Neuronal stem cell (in vitro differentiated cells): Measurements from ENCODE around the gene MTOR.

Source experiments
- DNase-seq: peaks from one replicate; pipeline ENCODE4 v3.0.0-alpha.2; 2013; ENCODE audit warnings: low spot score
- H2AFZ ChIP-seq: one replicate; pipeline ENCODE4 v1.6.1; 2013; ENCODE audit warnings: mild to moderate bottlenecking, low read length, inconsistent platforms
- H2AK5ac ChIP-seq: 2 replicates; pipeline ENCODE4 v1.6.1; 2013; ENCODE audit warnings: low read depth, mild to moderate bottlenecking, inconsistent platforms, low read length, moderate library complexity, mixed read lengths
- H2BK120ac ChIP-seq: 2 replicates; pipeline ENCODE4 v1.6.1; 2013; ENCODE audit warnings: low read depth, mild to moderate bottlenecking, inconsistent platforms, low read length, moderate library complexity, mixed read lengths
- H2BK12ac ChIP-seq: one replicate; pipeline ENCODE4 v1.6.1; 2013; ENCODE audit warnings: low read length, inconsistent platforms
- H2BK15ac ChIP-seq: 2 replicates; pipeline ENCODE4 v1.6.1; 2013; ENCODE audit warnings: mild to moderate bottlenecking, low read length, inconsistent platforms, mixed read lengths
- H2BK5ac ChIP-seq: one replicate; pipeline ENCODE4 v1.6.1; 2013; ENCODE audit warnings: inconsistent platforms, mild to moderate bottlenecking, low read length, moderate library complexity
- H3K14ac ChIP-seq: one replicate; pipeline ENCODE4 v1.6.1; 2013; ENCODE audit warnings: low read length, inconsistent platforms
- H3K18ac ChIP-seq: 2 replicates; pipeline ENCODE4 v1.6.1; 2013; ENCODE audit warnings: low read length, inconsistent platforms
- H3K23ac ChIP-seq: 2 replicates; pipeline ENCODE4 v1.6.1; 2013; ENCODE audit warnings: low read depth, mild to moderate bottlenecking, mixed read lengths, low read length, inconsistent platforms; ENCODE audit not compliant: poor library complexity
- H3K27ac ChIP-seq: replicated peaks from 3 replicates; pipeline ENCODE4 v1.5.1; 2013; ENCODE audit warnings: low read length, inconsistent platforms
- H3K27me3 ChIP-seq, 3 experiments: 2 replicates each; pipeline ENCODE4 v1.6.1; 2013; ENCODE audit warnings: low read length in 3 of 3, mild to moderate bottlenecking in 2 of 3, inconsistent platforms in 1 of 3, low read depth in 1 of 3, mixed read lengths in 1 of 3, moderate library complexity in 1 of 3; ENCODE audit not compliant: control insufficient read depth in 3 of 3, insufficient read depth in 3 of 3
- H3K36me3 ChIP-seq, 2 donors: replicated peaks in 1 of 2; 2 replicates each; pipeline ENCODE4 v1.6.1; 2013; ENCODE audit warnings: low read length in 2 of 2; ENCODE audit not compliant: control insufficient read depth in 2 of 2, insufficient read depth in 2 of 2
- H3K4ac ChIP-seq: 2 replicates; pipeline ENCODE4 v1.6.1; 2013; ENCODE audit warnings: inconsistent platforms, mild to moderate bottlenecking, low read length, moderate library complexity
- H3K4me1 ChIP-seq, 2 donors: 1 replicate in 1 of 2; 2 replicates in 1 of 2; pipeline ENCODE4 v1.6.1; 2013; ENCODE audit warnings: low read length in 2 of 2, low read depth in 1 of 2; ENCODE audit not compliant: control insufficient read depth in 2 of 2, insufficient read depth in 1 of 2
- H3K4me2 ChIP-seq: one replicate; pipeline ENCODE4 v1.6.1; 2013; ENCODE audit warnings: mild to moderate bottlenecking, low read length, inconsistent platforms; ENCODE audit not compliant: insufficient read depth, poor library complexity, severe bottlenecking
- H3K4me3 ChIP-seq, 2 donors: 2 replicates each; pipeline ENCODE4 v1.5.1; 2013; ENCODE audit warnings: low read length in 2 of 2, mild to moderate bottlenecking in 2 of 2, inconsistent platforms in 1 of 2, moderate library complexity in 1 of 2
- H3K79me1 ChIP-seq: one replicate; pipeline ENCODE4 v1.6.1; 2013; ENCODE audit warnings: low read depth, mild to moderate bottlenecking, inconsistent platforms, low read length, moderate library complexity
- H3K9ac ChIP-seq: one replicate; pipeline ENCODE4 v1.6.1; 2013; ENCODE audit warnings: mild to moderate bottlenecking, low read depth, low read length, inconsistent platforms; ENCODE audit not compliant: poor library complexity
- H3K9me3 ChIP-seq, 2 donors: replicated peaks in 1 of 2; 2 replicates each; pipeline versions ENCODE3 to v1.6.1; 2013; ENCODE audit warnings: low read length in 2 of 2, mild to moderate bottlenecking in 2 of 2, inconsistent platforms in 1 of 2, low read depth in 1 of 2, mixed read lengths in 1 of 2, moderate library complexity in 1 of 2; ENCODE audit not compliant: control insufficient read depth in 2 of 2, insufficient read depth in 1 of 2
- H4K8ac ChIP-seq: one replicate; pipeline ENCODE4 v1.6.1; 2013; ENCODE audit warnings: low read depth, mild to moderate bottlenecking, inconsistent platforms, low read length, moderate library complexity
- H4K91ac ChIP-seq: one replicate; pipeline ENCODE4 v1.6.1; 2013; ENCODE audit warnings: low read length, low read depth, mild to moderate bottlenecking, inconsistent platforms; ENCODE audit not compliant: poor library complexity
- WGBS, 2 donors: extraction: QIAGEN DNeasy Blood & Tissue Kit; methylation state at CpG; one replicate each; pipeline ENCODE4 v1.1.7; 2013; ENCODE audit warnings: missing lambda C conversion rate in 2 of 2, mixed read lengths in 1 of 2; ENCODE audit not compliant: insufficient read length in 2 of 2, insufficient replicate concordance in 1 of 2; ENCODE audit errors: extremely low coverage in 2 of 2; 5-methylcytosine and 5-hydroxymethylcytosine counted together

MTOR gene

DNA sequence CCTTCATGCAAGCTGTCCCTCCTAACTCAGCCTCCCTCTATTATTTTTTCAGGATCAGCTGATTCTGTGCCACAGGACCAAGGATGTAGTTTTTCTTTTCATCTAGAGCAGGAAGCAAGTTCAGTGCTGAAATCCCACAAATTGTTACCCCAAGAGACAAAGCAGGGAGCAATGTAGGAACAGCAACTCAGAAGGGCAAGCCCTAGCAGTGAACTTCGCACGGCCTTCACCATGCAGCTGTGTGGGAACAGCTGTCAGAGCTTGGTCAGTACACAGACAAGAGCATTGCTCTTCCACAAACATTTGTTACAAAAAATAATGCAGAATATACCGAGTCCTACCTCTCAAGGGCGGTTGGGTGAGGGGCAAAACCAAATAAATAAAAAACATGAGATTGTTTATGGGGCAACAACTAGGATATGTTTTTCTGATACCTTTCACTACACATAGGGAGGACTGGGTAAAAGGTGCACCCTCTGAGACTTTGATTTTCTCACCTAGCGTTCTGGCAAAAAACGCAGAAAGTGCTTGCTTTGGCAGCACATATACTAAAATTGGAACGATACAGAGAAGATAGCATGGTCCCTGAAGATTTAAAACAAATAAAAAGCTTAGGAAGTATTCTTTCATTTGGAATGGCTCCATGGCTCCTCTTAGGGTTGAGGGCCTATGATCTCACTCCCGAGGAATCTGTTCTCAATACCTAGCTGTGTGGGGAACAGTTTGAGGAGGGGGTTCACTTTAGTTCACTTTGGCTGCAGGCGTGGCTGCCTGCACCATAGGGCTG lies 110.3 kb downstream of the MTOR start:
- WGBS, 2 donors, result no CpG with 5 or more reads among the region's 9 CpGs
- no peak overlapping the region for H2BK15ac ChIP-seq
- H3K27ac ChIP-seq, result no peak overlapping the region

GRCh38 chr1:11151114-11151513 lies 111.2 kb downstream of the MTOR start:
- Histone ChIP-seq H3K4me1 (no peaks in the 10 kb centered on the region), H2AK5ac (no peak overlapping the region), H3K23ac (no peak overlapping the region), H2BK12ac (no peak overlapping the region), H3K9ac (no peak overlapping the region), H3K4me3 (no peak overlapping the region), H3K4me2 (no peak overlapping the region), H3K27me3 (no peaks in the 10 kb centered on the region), H3K79me1 (no peaks in the 10 kb centered on the region), H3K9me3 (no peaks in the 10 kb centered on the region), H2BK15ac (no peak overlapping the region), H2AFZ (no peak overlapping the region), H4K91ac (no peak overlapping the region), H3K14ac (no peak overlapping the region), H3K36me3 (peaks cover 24 to 95% of the 10 kb centered on the region in 2 donors), H2BK120ac (no peak overlapping the region), H3K18ac (no peak overlapping the region), H4K8ac (no peak overlapping the region), H2BK5ac (no peak overlapping the region), H3K4ac (no peak overlapping the region), H3K27ac (no peak overlapping the region)
- WGBS, 2 donors, result no CpG with 5 or more reads among the region's 5 CpGs
- no peak for DNase-seq

More for the DNA sequence above, 110.3 kb downstream of the MTOR start:
- Histone ChIP-seq H2AK5ac (no peak overlapping the region), H3K4me1 (no peaks in the 10 kb centered on the region), H3K27me3 (no peaks in the 10 kb centered on the region), H4K91ac (no peak overlapping the region), H2BK5ac (no peak overlapping the region), H3K23ac (no peak overlapping the region), H3K79me1 (no peaks in the 10 kb centered on the region), H3K18ac (no peak overlapping the region), H3K4me2 (no peak overlapping the region), H4K8ac (no peak overlapping the region), H2AFZ (no peak overlapping the region), H3K9me3 (no peaks in the 10 kb centered on the region), H3K9ac (no peak overlapping the region), H3K4ac (no peak overlapping the region), H3K14ac (no peak overlapping the region), H3K36me3 (peaks cover 26 to 95% of the 10 kb centered on the region in 2 donors), H2BK12ac (no peak overlapping the region), H3K4me3 (no peak overlapping the region), H2BK120ac (no peak overlapping the region)
- no peak for DNase-seq

DNA sequence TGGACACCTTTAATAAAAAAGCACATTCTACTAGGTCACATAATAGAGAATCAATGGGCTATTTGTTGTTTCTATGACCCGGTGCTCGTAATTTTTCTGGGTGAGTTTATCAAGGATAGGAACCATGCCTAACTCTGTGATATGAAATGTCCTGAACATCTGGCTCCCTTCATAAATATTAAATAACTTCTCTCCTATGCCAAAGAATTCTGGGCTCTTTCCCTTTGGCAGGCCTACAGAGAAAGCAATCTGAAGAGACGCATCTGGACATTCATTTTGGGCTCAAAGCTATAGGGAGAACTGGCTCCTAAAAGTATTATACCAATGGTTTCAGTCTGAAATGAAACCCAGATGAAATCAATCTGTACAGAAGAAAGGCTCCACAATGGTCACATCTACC lies 112.0 kb downstream of the MTOR start:
- no peak overlapping the region for H3K27ac ChIP-seq
- no peak overlapping the region for H3K9ac ChIP-seq
- H2AK5ac ChIP-seq, result no peak overlapping the region
- no peak overlapping the region for H3K4me2 ChIP-seq
- DNase-seq, result no peak
- H2BK5ac ChIP-seq, result no peak overlapping the region
- H3K23ac ChIP-seq, result no peak overlapping the region
- H3K79me1 ChIP-seq, result no peaks in the 10 kb centered on the region
- H3K27me3 ChIP-seq, result no peaks in the 10 kb centered on the region
- peaks cover 25 to 95% of the 10 kb centered on the region in 2 donors for H3K36me3 ChIP-seq
- no peak overlapping the region for H4K8ac ChIP-seq
- no peaks in the 10 kb centered on the region for H3K9me3 ChIP-seq
- H3K4me3 ChIP-seq, result no peak overlapping the region
- no CpG with 5 or more reads among the region's 3 CpGs for WGBS, 2 donors
- H2BK12ac ChIP-seq, result no peak overlapping the region
- no peak overlapping the region for H3K14ac ChIP-seq
- H4K91ac ChIP-seq, result no peak overlapping the region
- no peak overlapping the region for H2AFZ ChIP-seq
- H3K18ac ChIP-seq, result no peak overlapping the region
- H2BK120ac ChIP-seq, result no peak overlapping the region
- H3K4me1 ChIP-seq, result no peaks in the 10 kb centered on the region
- no peak overlapping the region for H3K4ac ChIP-seq
- H2BK15ac ChIP-seq, result no peak overlapping the region

- no peak for DNase-seq
- Histone ChIP-seq H2BK120ac (no peak overlapping the region), H3K36me3 (peaks cover 32 to 96% of the 10 kb centered on the region in 2 donors), H2BK15ac (no peak overlapping the region), H2BK12ac (no peak overlapping the region), H3K9me3 (no peaks in the 10 kb centered on the region), H4K8ac (no peak overlapping the region), H3K9ac (no peak overlapping the region), H3K79me1 (no peaks in the 10 kb centered on the region), H2AK5ac (no peak overlapping the region), H4K91ac (no peak overlapping the region), H3K4ac (no peak overlapping the region), H3K4me1 (no peaks in the 10 kb centered on the region), H3K27me3 (no peaks in the 10 kb centered on the region), H3K4me3 (no peak overlapping the region), H3K14ac (no peak overlapping the region), H2AFZ (no peak overlapping the region), H2BK5ac (no peak overlapping the region), H3K18ac (no peak overlapping the region), H3K27ac (no peak overlapping the region), H3K23ac (no peak overlapping the region), H3K4me2 (no peak overlapping the region)
- WGBS, 2 donors, result no CpG with 5 or more reads among the region's 4 CpGs
Measured at GRCh38 chr1:11147197-11147770, 115.1 kb downstream of the MTOR start.
